ENCODE measurements around the gene CA9. TPM values are rescaled to one million over a fixed set of nuclear protein-coding genes. Genes with fewer than 3 reads are reported as not detected.
"Not testable (repeated sequence)": the region's sequence is repeated elsewhere in the genome, so short reads cannot be mapped to it uniquely, and the experiment has no call there.

Gene CA9
- total RNA-seq (2014; rRNA removed; shearing (Covaris generic); ENCODE audit: low replicate concordance), result 26.8 and 35.2 TPM in 2 replicates

- H3K9ac ChIP-seq (ENCODE audit: low read length), result peak within 1 kb of the TSS; percentile 63
- H2AFZ ChIP-seq (ENCODE audit: low read length), result peak within 1 kb of the TSS; percentile 22; the same call in 1 of the 2 replicates
- H4K20me1 ChIP-seq (ENCODE audit: insufficient read depth, low read depth, low read length), result no peaks in the 10 kb centered on the region
Observed at GRCh38 chr9:35673132-35674024, at the start of gene CA9. Gene CA9, plus strand, starts transcription at chr9:35673928. Its CDS starts 32 bp downstream, at chr9:35673960.

GRCh38 chr9:35627575-35627974, 46.2 kb upstream of the CA9 start:
- no peak overlapping the region for H3K4me3 ChIP-seq (ENCODE audit: low read length)
- H3K27me3 ChIP-seq (ENCODE audit: low read length), result no peaks in the 10 kb centered on the region
- no peak for DNase-seq
- H3K9me2 ChIP-seq (replicated peaks; ENCODE audit: insufficient read depth, low read length), result no peaks in the 10 kb centered on the region
- H3K27ac ChIP-seq (ENCODE audit: low read length), result no peak overlapping the region
- H3K79me2 ChIP-seq (ENCODE audit: low read length), result no peaks in the 10 kb centered on the region
- H2AFZ ChIP-seq (ENCODE audit: low read length), result no peak overlapping the region
- no peak overlapping the region for H3K9ac ChIP-seq (ENCODE audit: low read length)
- no peak overlapping the region for H3K4me2 ChIP-seq (ENCODE audit: low read depth, low read length, poor library complexity, severe bottlenecking)
- H3K36me3 ChIP-seq (ENCODE audit: insufficient read depth, low read length), result no peaks in the 10 kb centered on the region
- H3K4me1 ChIP-seq (ENCODE audit: low read length), result no peaks in the 10 kb centered on the region
- H3K9me3 ChIP-seq (ENCODE audit: low read length), result no peaks in the 10 kb centered on the region
- H4K20me1 ChIP-seq (ENCODE audit: insufficient read depth, low read depth, low read length), result no peaks in the 10 kb centered on the region

More at GRCh38 chr9:35673132-35674024, at the start of gene CA9:
- H3K9me2 ChIP-seq (replicated peaks; ENCODE audit: insufficient read depth, low read length), result no peaks in the 10 kb centered on the region
- H3K9me3 ChIP-seq (ENCODE audit: low read length), result no peaks in the 10 kb centered on the region
- DNase-seq, result no peak
- H3K4me1 ChIP-seq (ENCODE audit: low read length), result peaks cover 12% of the 10 kb centered on the region
- peak within 1 kb of the TSS; percentile 60 for H3K4me2 ChIP-seq (ENCODE audit: low read depth, low read length, poor library complexity, severe bottlenecking)
- H3K27ac ChIP-seq (ENCODE audit: low read length), result no peak within 1 kb of the TSS
- peak within 1 kb of the TSS; percentile 62; the same call in 1 of the 2 replicates for H3K4me3 ChIP-seq (ENCODE audit: low read length)
- H3K36me3 ChIP-seq (ENCODE audit: insufficient read depth, low read length), result no peaks in the 10 kb centered on the region
- no peaks in the 10 kb centered on the region for H3K79me2 ChIP-seq (ENCODE audit: low read length)
- no peaks in the 10 kb centered on the region for H3K27me3 ChIP-seq (ENCODE audit: low read length)

DNA sequence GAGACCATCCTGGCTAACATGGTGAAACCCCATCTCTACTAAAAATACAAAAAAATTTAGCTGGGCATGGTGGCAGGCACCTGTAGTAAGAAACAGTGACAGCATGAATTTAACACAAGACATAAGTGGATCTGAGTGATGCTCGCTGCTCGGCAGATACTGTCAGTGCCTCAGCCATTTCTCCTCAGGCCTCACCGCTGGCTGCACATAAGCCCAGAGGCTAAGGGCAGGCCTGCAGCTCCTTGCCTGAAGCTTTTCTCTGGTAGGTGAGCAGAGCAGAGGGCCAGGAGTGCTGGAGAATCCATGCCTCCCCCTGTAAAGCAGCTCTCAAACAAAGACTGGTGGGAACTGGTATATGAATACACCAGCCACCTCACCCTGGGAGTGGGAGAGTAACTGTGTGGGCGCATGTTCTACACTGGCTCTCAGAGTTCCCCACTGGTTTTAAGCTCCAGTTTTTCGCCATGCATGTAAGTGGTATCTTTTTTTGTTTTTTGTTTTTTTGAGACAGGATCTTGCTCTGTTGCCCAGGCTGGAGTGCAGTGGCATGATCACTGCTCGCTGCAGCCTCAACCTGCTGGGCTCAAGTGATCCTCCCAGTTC, 45.2 kb upstream of the CA9 start:
- no peaks in the 10 kb centered on the region for H3K9me3 ChIP-seq (ENCODE audit: low read length)
- H3K9me2 ChIP-seq (replicated peaks; ENCODE audit: insufficient read depth, low read length), result no peaks in the 10 kb centered on the region
- no peak overlapping the region for H3K27ac ChIP-seq (ENCODE audit: low read length)
- H3K9ac ChIP-seq (ENCODE audit: low read length), result no peak overlapping the region
- H2AFZ ChIP-seq (ENCODE audit: low read length), result no peak overlapping the region
- no peaks in the 10 kb centered on the region for H4K20me1 ChIP-seq (ENCODE audit: insufficient read depth, low read depth, low read length)
- no peaks in the 10 kb centered on the region for H3K4me1 ChIP-seq (ENCODE audit: low read length)
- no peak overlapping the region for H3K4me2 ChIP-seq (ENCODE audit: low read depth, low read length, poor library complexity, severe bottlenecking)
- no peak overlapping the region for H3K4me3 ChIP-seq (ENCODE audit: low read length)
- H3K36me3 ChIP-seq (ENCODE audit: insufficient read depth, low read length), result no peaks in the 10 kb centered on the region
- no peaks in the 10 kb centered on the region for H3K79me2 ChIP-seq (ENCODE audit: low read length)
- H3K27me3 ChIP-seq (ENCODE audit: low read length), result no peaks in the 10 kb centered on the region
- DNase-seq, result no peak

GRCh38 chr9:35629597-35629996, 44.1 kb upstream of the CA9 start:
- no peaks in the 10 kb centered on the region for H3K27me3 ChIP-seq (ENCODE audit: low read length)
- H3K9me3 ChIP-seq (ENCODE audit: low read length), result no peaks in the 10 kb centered on the region
- no peak overlapping the region for H3K4me2 ChIP-seq (ENCODE audit: low read depth, low read length, poor library complexity, severe bottlenecking)
- no peak overlapping the region for H3K4me3 ChIP-seq (ENCODE audit: low read length)
- no peaks in the 10 kb centered on the region for H4K20me1 ChIP-seq (ENCODE audit: insufficient read depth, low read depth, low read length)
- no peak for DNase-seq
- no peaks in the 10 kb centered on the region for H3K36me3 ChIP-seq (ENCODE audit: insufficient read depth, low read length)
- H3K9me2 ChIP-seq (replicated peaks; ENCODE audit: insufficient read depth, low read length), result no peaks in the 10 kb centered on the region
- H3K79me2 ChIP-seq (ENCODE audit: low read length), result no peaks in the 10 kb centered on the region
- no peak overlapping the region for H3K9ac ChIP-seq (ENCODE audit: low read length)
- no peak overlapping the region for H3K27ac ChIP-seq (ENCODE audit: low read length)
- H2AFZ ChIP-seq (ENCODE audit: low read length), result no peak overlapping the region
- peaks cover 8% of the 10 kb centered on the region for H3K4me1 ChIP-seq (ENCODE audit: low read length)

- no peaks in the 10 kb centered on the region for H3K79me2 ChIP-seq (ENCODE audit: low read length)
- no peak overlapping the region for H3K4me3 ChIP-seq (ENCODE audit: low read length)
- no peaks in the 10 kb centered on the region for H3K27me3 ChIP-seq (ENCODE audit: low read length)
- no peaks in the 10 kb centered on the region for H3K36me3 ChIP-seq (ENCODE audit: insufficient read depth, low read length)
- peak overlapping the region; percentile 20; the same call in 1 of the 2 replicates for H3K9ac ChIP-seq (ENCODE audit: low read length)
- H2AFZ ChIP-seq (ENCODE audit: low read length), result no peak overlapping the region
- H3K9me2 ChIP-seq (replicated peaks; ENCODE audit: insufficient read depth, low read length), result no peaks in the 10 kb centered on the region
- peak overlapping the region; percentile 75 for H3K27ac ChIP-seq (ENCODE audit: low read length)
- peaks cover 29% of the 10 kb centered on the region for H3K4me1 ChIP-seq (ENCODE audit: low read length)
- H4K20me1 ChIP-seq (ENCODE audit: insufficient read depth, low read depth, low read length), result no peaks in the 10 kb centered on the region
- no peak for DNase-seq
- H3K9me3 ChIP-seq (ENCODE audit: low read length), result no peaks in the 10 kb centered on the region
- peak overlapping the region; percentile 50 for H3K4me2 ChIP-seq (ENCODE audit: low read depth, low read length, poor library complexity, severe bottlenecking)
Observed at GRCh38 chr9:35635730-35636129, 38.0 kb upstream of the CA9 start.

DNA sequence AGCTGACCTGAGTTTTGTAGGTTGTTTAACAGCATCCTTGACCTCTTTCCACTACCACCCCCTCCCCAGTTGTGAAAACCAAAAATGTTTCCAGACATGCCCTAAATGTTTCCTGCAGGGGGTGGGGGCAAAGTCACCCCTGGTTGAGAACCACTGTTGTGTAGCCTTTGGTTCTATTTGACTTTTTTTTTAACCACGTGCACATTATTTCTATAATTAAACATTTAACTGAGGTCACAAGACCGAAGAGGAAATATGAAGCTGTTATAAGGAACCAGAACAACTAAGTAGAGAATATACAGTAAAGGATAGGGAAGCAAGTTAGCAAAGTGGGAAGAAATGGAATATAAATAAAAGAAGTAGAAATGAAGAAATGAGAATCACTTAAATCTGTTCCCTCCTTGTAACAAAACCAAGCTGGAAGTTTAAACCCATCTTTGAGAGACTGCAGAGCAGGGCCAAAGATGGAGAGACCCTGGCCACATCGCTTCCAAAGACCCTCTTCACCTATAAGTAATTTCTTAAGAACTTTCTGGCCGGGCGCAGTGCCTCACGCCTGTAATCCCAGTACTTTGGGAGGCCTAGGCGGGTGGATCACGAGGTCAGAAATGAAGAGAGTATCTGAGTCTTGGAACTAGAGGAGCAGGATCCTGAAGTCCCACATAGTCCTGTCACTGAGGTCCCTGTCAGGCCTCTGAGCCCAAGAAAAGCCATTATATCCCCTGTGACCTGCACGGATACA, 37.4 kb upstream of the CA9 start:
- Histone ChIP-seq H3K9ac (ENCODE audit: low read length) (no peak overlapping the region), H3K27ac (ENCODE audit: low read length) (peak overlapping the region; percentile 75; the same call in 1 of the 2 replicates), H3K9me2 (replicated peaks; ENCODE audit: insufficient read depth, low read length) (no peaks in the 10 kb centered on the region), H3K9me3 (ENCODE audit: low read length) (no peaks in the 10 kb centered on the region), H3K36me3 (ENCODE audit: insufficient read depth, low read length) (no peaks in the 10 kb centered on the region), H3K4me1 (ENCODE audit: low read length) (peaks cover 29% of the 10 kb centered on the region), H3K4me2 (ENCODE audit: low read depth, low read length, poor library complexity, severe bottlenecking) (peak overlapping the region; percentile 50), H4K20me1 (ENCODE audit: insufficient read depth, low read depth, low read length) (no peaks in the 10 kb centered on the region), H2AFZ (ENCODE audit: low read length) (no peak overlapping the region), H3K79me2 (ENCODE audit: low read length) (no peaks in the 10 kb centered on the region), H3K4me3 (ENCODE audit: low read length) (no peak overlapping the region), H3K27me3 (ENCODE audit: low read length) (no peaks in the 10 kb centered on the region)
- peak; percentile 56 for DNase-seq

DNA sequence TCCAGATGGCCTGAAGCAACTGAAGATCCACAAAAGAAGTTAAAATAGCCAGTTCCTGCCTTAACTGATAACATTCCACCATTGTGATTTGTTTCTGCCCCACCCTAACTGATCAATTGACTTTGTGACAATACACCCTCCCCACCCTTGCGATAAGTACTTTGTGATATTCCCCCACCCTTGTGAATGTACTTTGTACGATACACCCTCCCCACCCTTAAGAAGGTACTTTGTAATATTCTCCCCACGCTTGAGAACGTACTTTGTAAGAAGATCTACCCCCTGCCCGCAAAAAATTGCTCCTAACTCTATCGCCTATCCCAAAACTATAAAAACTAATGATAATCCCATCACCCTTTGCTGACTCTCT, 36.9 kb upstream of the CA9 start:
- H3K9me2 ChIP-seq (replicated peaks; ENCODE audit: insufficient read depth, low read length); H3K36me3 ChIP-seq (ENCODE audit: insufficient read depth, low read length); H4K20me1 ChIP-seq (ENCODE audit: insufficient read depth, low read depth, low read length); H3K9ac ChIP-seq (ENCODE audit: low read length); H3K27me3 ChIP-seq (ENCODE audit: low read length); H3K79me2 ChIP-seq (ENCODE audit: low read length); DNase-seq; H3K4me2 ChIP-seq (ENCODE audit: low read depth, low read length, poor library complexity, severe bottlenecking); H3K9me3 ChIP-seq (ENCODE audit: low read length); H3K4me3 ChIP-seq (ENCODE audit: low read length); H3K27ac ChIP-seq (ENCODE audit: low read length); H2AFZ ChIP-seq (ENCODE audit: low read length): not testable (repeated sequence)
- peaks cover 29% of the 10 kb centered on the region for H3K4me1 ChIP-seq (ENCODE audit: low read length)

GRCh38 chr9:35637427-35637955, 36.2 kb upstream of the CA9 start:
- not testable (repeated sequence) for H3K4me2 ChIP-seq (ENCODE audit: low read depth, low read length, poor library complexity, severe bottlenecking); H3K27ac ChIP-seq (ENCODE audit: low read length); H3K79me2 ChIP-seq (ENCODE audit: low read length); H3K9me3 ChIP-seq (ENCODE audit: low read length); H3K4me3 ChIP-seq (ENCODE audit: low read length); DNase-seq; H4K20me1 ChIP-seq (ENCODE audit: insufficient read depth, low read depth, low read length); H3K36me3 ChIP-seq (ENCODE audit: insufficient read depth, low read length); H3K27me3 ChIP-seq (ENCODE audit: low read length); H3K9me2 ChIP-seq (replicated peaks; ENCODE audit: insufficient read depth, low read length); H2AFZ ChIP-seq (ENCODE audit: low read length); H3K9ac ChIP-seq (ENCODE audit: low read length)
- H3K4me1 ChIP-seq (ENCODE audit: low read length), result peaks cover 29% of the 10 kb centered on the region

Data from Karpas-422 (cell line).